Rectal smooth muscle tissue (tissue), 1 donor: Measurements from ENCODE around the gene SIGLEC1.

Experiments used
- H3K27ac ChIP-seq: one replicate; pipeline ENCODE4 v1.7.0; 2013; ENCODE audit warnings: low read depth, low read length, inconsistent platforms
- H3K27me3 ChIP-seq: one replicate; pipeline ENCODE4 v1.7.0; 2013; ENCODE audit warnings: low read length; ENCODE audit not compliant: control insufficient read depth, insufficient read depth
- H3K36me3 ChIP-seq: one replicate; pipeline ENCODE4 v1.7.0; 2013; ENCODE audit warnings: low read length; ENCODE audit not compliant: control insufficient read depth, insufficient read depth
- H3K4me1 ChIP-seq: one replicate; pipeline ENCODE4 v1.7.0; 2013; ENCODE audit warnings: low read length; ENCODE audit not compliant: control insufficient read depth, insufficient read depth
- H3K4me3 ChIP-seq: one replicate; pipeline ENCODE4 v1.7.0; 2013; ENCODE audit warnings: low read length
- H3K9ac ChIP-seq: one replicate; pipeline ENCODE4 v1.7.0; 2013; ENCODE audit warnings: low read length

The SIGLEC1 gene

GRCh38 chr20:3730803-3731672 lies 18.6 kb upstream of the SIGLEC1 start:
- H3K27me3 ChIP-seq = peaks cover 8% of the 10 kb centered on the region
- H3K9ac ChIP-seq = no peak overlapping the region
- H3K27ac ChIP-seq = no peak overlapping the region
- H3K4me3 ChIP-seq = no peak overlapping the region
- no peaks in the 10 kb centered on the region for H3K4me1 ChIP-seq
- H3K36me3 ChIP-seq = no peaks in the 10 kb centered on the region

- H3K9ac ChIP-seq = no peak overlapping the region
- H3K27me3 ChIP-seq = peaks cover 8% of the 10 kb centered on the region
- H3K4me3 ChIP-seq = no peak overlapping the region
- no peaks in the 10 kb centered on the region for H3K36me3 ChIP-seq
- H3K27ac ChIP-seq = no peak overlapping the region
- no peaks in the 10 kb centered on the region for H3K4me1 ChIP-seq
These were observed 17.6 kb upstream of the SIGLEC1 start for GRCh38 chr20:3729811-3730540.

GRCh38 chr20:3729378-3729777 lies 17.0 kb upstream of the SIGLEC1 start:
- Histone ChIP-seq H3K4me3 (no peak overlapping the region), H3K9ac (no peak overlapping the region), H3K27ac (no peak overlapping the region), H3K36me3 (no peaks in the 10 kb centered on the region), H3K27me3 (peaks cover 8% of the 10 kb centered on the region), H3K4me1 (no peaks in the 10 kb centered on the region)

- Histone ChIP-seq H3K27ac (no peak overlapping the region), H3K9ac (no peak overlapping the region), H3K4me1 (no peaks in the 10 kb centered on the region), H3K27me3 (peaks cover 8% of the 10 kb centered on the region), H3K36me3 (no peaks in the 10 kb centered on the region), H3K4me3 (no peak overlapping the region)
These were observed 16.5 kb upstream of the SIGLEC1 start for GRCh38 chr20:3728876-3729275.

- no peaks in the 10 kb centered on the region for H3K4me1 ChIP-seq
- H3K27ac ChIP-seq = no peak overlapping the region
- H3K9ac ChIP-seq = no peak overlapping the region
- H3K4me3 ChIP-seq = no peak overlapping the region
- no peaks in the 10 kb centered on the region for H3K36me3 ChIP-seq
- H3K27me3 ChIP-seq = peaks cover 8% of the 10 kb centered on the region
These were observed 16.0 kb upstream of the SIGLEC1 start for GRCh38 chr20:3728354-3728753.

GRCh38 chr20:3727401-3728021 lies 15.1 kb upstream of the SIGLEC1 start:
- Histone ChIP-seq H3K27me3 (peaks cover 8% of the 10 kb centered on the region), H3K4me1 (no peaks in the 10 kb centered on the region), H3K9ac (no peak overlapping the region), H3K4me3 (no peak overlapping the region), H3K36me3 (no peaks in the 10 kb centered on the region), H3K27ac (no peak overlapping the region)

DNA sequence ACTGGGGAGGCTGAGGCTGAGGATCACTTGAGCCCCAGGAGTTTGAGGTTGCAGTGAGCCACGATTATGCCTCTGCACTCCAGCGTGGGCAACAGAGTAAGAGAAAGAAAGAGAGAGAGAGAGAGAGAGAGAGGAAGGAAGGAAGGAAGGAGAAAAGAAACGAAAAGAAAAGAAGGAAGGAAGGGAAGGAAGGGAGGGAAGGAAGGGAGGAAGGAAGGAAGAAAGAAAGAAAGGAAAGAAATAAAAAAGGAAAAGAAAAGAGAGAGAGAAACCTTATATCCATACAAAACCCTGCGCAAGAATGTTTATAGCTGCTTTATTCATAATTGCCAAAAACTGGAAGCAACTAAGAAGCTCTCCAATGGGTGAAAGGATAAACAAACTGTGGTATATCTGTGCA lies 12.0 kb upstream of the SIGLEC1 start:
- H3K4me1 ChIP-seq = no peaks in the 10 kb centered on the region
- no peak overlapping the region for H3K27ac ChIP-seq
- no peak overlapping the region for H3K9ac ChIP-seq
- no peak overlapping the region for H3K4me3 ChIP-seq
- peaks cover 2% of the 10 kb centered on the region for H3K27me3 ChIP-seq
- no peaks in the 10 kb centered on the region for H3K36me3 ChIP-seq

DNA sequence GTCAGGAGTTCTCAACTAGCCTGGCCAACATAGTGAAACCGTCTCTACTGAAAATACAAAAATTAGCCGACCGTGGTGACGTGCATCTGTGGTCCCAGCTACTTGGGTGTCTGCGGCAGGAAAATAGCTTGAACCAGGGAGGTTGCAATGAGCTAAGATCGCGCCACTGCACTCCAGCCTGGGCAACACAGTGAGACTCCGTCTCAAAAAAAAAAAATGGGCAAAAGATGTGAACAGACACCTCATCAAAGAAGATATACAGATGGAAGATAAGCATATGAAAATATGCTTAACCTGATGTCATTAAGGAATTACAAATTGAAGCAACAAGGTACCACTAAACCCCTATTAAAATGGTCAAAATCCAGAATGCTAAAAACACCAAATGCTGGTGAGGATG lies 10.9 kb upstream of the SIGLEC1 start:
- Histone ChIP-seq H3K27me3 (peaks cover 2% of the 10 kb centered on the region), H3K9ac (no peak overlapping the region), H3K4me1 (no peaks in the 10 kb centered on the region), H3K4me3 (no peak overlapping the region), H3K36me3 (no peaks in the 10 kb centered on the region), H3K27ac (no peak overlapping the region)

DNA sequence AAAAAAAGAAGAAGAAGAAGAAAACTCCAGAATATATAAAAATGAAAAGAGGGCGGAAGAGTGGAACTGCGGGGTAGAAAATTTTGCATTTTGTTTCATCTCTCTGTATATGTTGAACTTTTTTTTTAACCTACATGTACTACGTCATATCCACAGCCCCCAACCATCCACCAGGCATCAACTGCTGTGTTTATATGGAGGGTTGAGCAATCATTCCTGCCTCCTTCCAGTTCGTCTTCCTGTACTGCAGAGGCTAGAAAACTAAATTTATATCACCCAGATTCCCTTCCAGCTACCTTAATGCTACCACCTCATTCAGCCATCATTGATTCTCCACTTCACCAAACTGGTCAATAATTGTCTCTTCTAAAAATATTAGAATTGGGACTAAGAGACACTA lies 9.5 kb upstream of the SIGLEC1 start:
- no peak overlapping the region for H3K9ac ChIP-seq
- H3K27ac ChIP-seq = no peak overlapping the region
- H3K36me3 ChIP-seq = no peaks in the 10 kb centered on the region
- H3K4me3 ChIP-seq = no peak overlapping the region
- no peaks in the 10 kb centered on the region for H3K27me3 ChIP-seq
- H3K4me1 ChIP-seq = no peaks in the 10 kb centered on the region

GRCh38 chr20:3720626-3721025 lies 8.2 kb upstream of the SIGLEC1 start:
- Histone ChIP-seq H3K36me3 (no peaks in the 10 kb centered on the region), H3K4me3 (no peak overlapping the region), H3K27me3 (no peaks in the 10 kb centered on the region), H3K9ac (no peak overlapping the region), H3K4me1 (no peaks in the 10 kb centered on the region), H3K27ac (no peak overlapping the region)

GRCh38 chr20:3720068-3720467 lies 7.7 kb upstream of the SIGLEC1 start:
- Histone ChIP-seq H3K27me3 (no peaks in the 10 kb centered on the region), H3K4me1 (no peaks in the 10 kb centered on the region), H3K9ac (no peak overlapping the region), H3K27ac (no peak overlapping the region), H3K4me3 (no peak overlapping the region), H3K36me3 (no peaks in the 10 kb centered on the region)

DNA sequence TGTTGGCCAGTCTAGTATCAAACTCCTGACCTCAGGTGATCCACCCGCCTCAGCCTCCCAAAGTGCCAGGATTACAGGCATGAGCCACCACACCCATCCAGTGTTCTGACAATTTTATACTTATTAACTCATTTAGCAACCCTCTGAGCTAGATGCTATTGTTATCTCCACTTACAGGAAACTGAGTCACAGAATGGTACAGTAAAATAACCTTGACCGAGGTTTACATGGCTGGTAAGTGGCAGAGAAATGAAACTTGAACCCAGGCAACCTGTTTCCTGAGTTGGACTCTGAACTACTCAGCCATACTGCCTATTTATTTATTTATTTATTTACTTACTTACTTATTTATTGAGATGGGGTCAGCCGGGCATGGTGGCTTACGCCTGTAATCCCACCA lies 6.6 kb upstream of the SIGLEC1 start:
- Histone ChIP-seq H3K4me3 (no peak overlapping the region), H3K36me3 (no peaks in the 10 kb centered on the region), H3K27ac (no peak overlapping the region), H3K27me3 (no peaks in the 10 kb centered on the region), H3K9ac (no peak overlapping the region), H3K4me1 (no peaks in the 10 kb centered on the region)
